K562 (cell line): ENCODE measurements around the gene SLC4A2. TPM values are rescaled to one million over a fixed set of nuclear protein-coding genes. Genes with fewer than 3 reads are reported as not detected.

Experiments
- CEBPG ChIP-seq, 3 experiments: fragments of 200-800 bp in 1 of 3; sonication (Bioruptor generic) in 1 of 3; sonication (generic) in 1 of 3; formaldehyde crosslinking in 1 of 3; IDR thresholded peaks in 2 of 3; conservative IDR thresholded peaks in 1 of 3; 2 replicates each; pipeline versions ENCODE4 v1.6.1 to v1.8.0; 2016 to 2022; ENCODE audit warnings: missing compliant biosample characterization in 2 of 3, missing genetic modification characterization in 2 of 3, mild to moderate bottlenecking in 1 of 3, missing genetic modification reagents in 1 of 3
- CHD4 ChIP-seq: fragments of 200-600 bp; sonication (generic); IDR thresholded peaks from 3 replicates; pipeline ENCODE4 v1.6.1; 2012; ENCODE audit warnings: low read depth, mild to moderate bottlenecking, mixed read lengths, low read length, inconsistent platforms; ENCODE audit not compliant: insufficient read depth, insufficient replicate concordance, poor library complexity, severe bottlenecking
- HNRNPUL1 ChIP-seq: fragments of 200-400 bp; formaldehyde crosslinking; IDR thresholded peaks from 2 replicates; pipeline ENCODE4 v1.6.1; 2017; ENCODE audit warnings: low read length
- NFATC3 ChIP-seq: fragments of 450-650 bp; IDR thresholded peaks from 2 replicates; pipeline ENCODE4 v1.6.1; 2017; ENCODE audit warnings: mild to moderate bottlenecking
- NFE2 ChIP-seq: IDR thresholded peaks from 2 replicates; pipeline ENCODE4 v1.6.1; 2014; ENCODE audit warnings: antibody characterized with exemption, low read depth
- PCBP2 ChIP-seq: fragments of 200-400 bp; formaldehyde crosslinking; IDR thresholded peaks from 2 replicates; pipeline ENCODE4 v1.6.1; 2018; ENCODE audit warnings: low read length, low read depth, mild to moderate bottlenecking, moderate library complexity; ENCODE audit not compliant: poor library complexity, severe bottlenecking
- PPARD ChIP-seq: fragments of 250-450 bp; sonication (Bioruptor Pico); IDR thresholded peaks from 2 replicates; pipeline ENCODE4 v1.8.0; 2022; ENCODE audit warnings: inconsistent platforms, mild to moderate bottlenecking, moderate library complexity
- SMAD1 ChIP-seq: fragments of 150-350 bp; IDR thresholded peaks from 2 replicates; pipeline ENCODE4 v1.6.1; 2014; ENCODE audit warnings: low read length, low read depth; ENCODE audit not compliant: partially characterized antibody
- THRAP3 ChIP-seq: fragments of 450-650 bp; IDR thresholded peaks from 2 replicates; pipeline ENCODE4 v1.6.1; 2016; ENCODE audit warnings: mild to moderate bottlenecking, inconsistent platforms, borderline replicate concordance
- TOE1 ChIP-seq, 2 experiments: fragments of 450-650 bp in 1 of 2; sonication (generic) in 1 of 2; formaldehyde crosslinking in 1 of 2; IDR thresholded peaks; 2 replicates each; pipeline versions ENCODE4 v1.7.1 to v1.8.0; 2016 to 2022; ENCODE audit warnings: borderline replicate concordance in 2 of 2, mild to moderate bottlenecking in 2 of 2, antibody characterized with exemption in 1 of 2, inconsistent platforms in 1 of 2, low read depth in 1 of 2, missing genetic modification reagents in 1 of 2, moderate library complexity in 1 of 2
- WHSC1 ChIP-seq: IDR thresholded peaks from one replicate; pipeline ENCODE4 v1.6.1; 2012; ENCODE audit warnings: low read length, control low read depth, inconsistent platforms
- ZKSCAN1 ChIP-seq: fragments of 150-350 bp; IDR thresholded peaks from 2 replicates; pipeline ENCODE4 v1.6.1; 2016; ENCODE audit warnings: low read depth, low read length
- ZKSCAN3 ChIP-seq: fragments of 250-450 bp; sonication (Bioruptor Pico); IDR thresholded peaks from 2 replicates; pipeline ENCODE4 v1.4.0; 2020
- ZNF717 ChIP-seq: fragments of 250-450 bp; sonication (Bioruptor Pico); IDR thresholded peaks from 2 replicates; pipeline ENCODE4 v1.5.0; 2021
- ZNF830 ChIP-seq: fragments of 250-450 bp; sonication (Bioruptor Pico); IDR thresholded peaks from 2 replicates; pipeline ENCODE4 v1.5.0; 2021; ENCODE audit warnings: mild to moderate bottlenecking
- polyA plus RNA-seq, 8 experiments: library from polyadenylated mRNA; depleted of rRNA in 4 of 8; stranded (reverse) in 5 of 8; unstranded in 3 of 8; fragments of >200 nt; fragmentation: Nextera tagmentation in 2 of 8; fragmentation: Illumina TruSeq in 1 of 8; extraction: Ambion mirVana in 2 of 8; extraction: Trizol in 1 of 8; gene quantifications; 2 replicates each; pipeline versions ENCODE4 v1.2.1 to v1.2.3, GENCODE V29; 2011 to 2014; ENCODE audit warnings: inconsistent platforms in 1 of 8, missing spikeins in 1 of 8
- total RNA-seq, 7 experiments: library from RNA; depleted of rRNA in 6 of 7; stranded (reverse); fragments of >200 nt in 6 of 7; fragmentation: Illumina TruSeq in 2 of 7; extraction: Trizol in 2 of 7; gene quantifications; 2 replicates each; pipeline versions ENCODE4 v1.2.1 to v1.2.3, GENCODE V29; 2011 to 2021; ENCODE audit warnings: low replicate concordance in 1 of 7
- TF ChIP-seq, protein P1 (sequence below): fragments of 450-650 bp; IDR thresholded peaks from 2 replicates; pipeline ENCODE4 v1.6.1; 2017; ENCODE audit warnings: antibody characterized with exemption, mild to moderate bottlenecking
- TF ChIP-seq, protein P2 (sequence below): fragments of 450-650 bp; IDR thresholded peaks from 2 replicates; pipeline ENCODE4 v1.7.1; 2018; ENCODE audit warnings: mild to moderate bottlenecking, low read depth; ENCODE audit not compliant: partially characterized antibody
- TF ChIP-seq, protein P3 (sequence below): IDR thresholded peaks from 2 replicates; pipeline ENCODE4 v1.6.1; 2014; ENCODE audit warnings: antibody characterized with exemption

The SLC4A2 gene
- total and polyA plus RNA-seq, 9 of the 15 experiments (the other 6 are each of a cell fraction or from before 2014, with no cell fraction given), result 11.4 to 375 (median 130) TPM

DNA sequence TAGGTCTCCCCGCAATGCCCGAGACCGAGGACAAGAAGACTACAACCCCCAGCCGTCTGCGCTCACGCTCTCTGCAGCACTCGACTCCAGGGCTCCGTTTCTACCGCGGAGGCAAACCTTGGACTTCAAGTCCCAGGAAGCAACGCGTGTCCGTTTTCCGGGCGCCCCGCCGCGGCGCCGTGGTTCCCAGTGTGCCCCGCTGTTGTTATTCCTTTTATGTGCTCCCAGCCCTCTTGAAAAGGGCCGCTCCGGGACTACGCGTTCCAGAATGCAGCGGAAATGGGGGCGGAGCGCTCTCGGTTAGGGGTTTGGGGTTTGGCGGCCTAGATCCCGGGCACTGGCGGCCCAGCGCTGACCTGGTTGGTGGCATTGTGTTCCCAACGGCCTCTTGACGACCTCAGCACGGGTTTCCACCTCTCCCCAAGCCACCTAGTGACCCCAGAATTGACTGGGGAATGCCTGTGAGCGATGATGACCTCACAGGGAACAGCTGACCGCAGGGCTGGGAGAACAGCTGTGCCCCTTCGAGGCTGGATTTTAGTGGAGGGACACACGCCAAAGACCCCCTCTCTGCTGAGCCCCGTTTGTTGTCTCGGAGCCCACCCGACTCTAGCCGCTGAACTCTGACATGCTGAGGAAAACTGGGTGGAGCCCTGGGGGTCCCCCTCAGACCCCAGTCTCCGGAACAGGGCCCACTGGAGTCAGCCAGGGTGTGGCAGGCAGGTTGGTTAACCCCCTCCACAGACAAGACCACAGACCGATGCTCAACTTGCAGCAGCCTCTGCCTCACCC is 1.2 kb upstream of the SLC4A2 start (continued):
- TF ChIP-seq, protein P1, sequence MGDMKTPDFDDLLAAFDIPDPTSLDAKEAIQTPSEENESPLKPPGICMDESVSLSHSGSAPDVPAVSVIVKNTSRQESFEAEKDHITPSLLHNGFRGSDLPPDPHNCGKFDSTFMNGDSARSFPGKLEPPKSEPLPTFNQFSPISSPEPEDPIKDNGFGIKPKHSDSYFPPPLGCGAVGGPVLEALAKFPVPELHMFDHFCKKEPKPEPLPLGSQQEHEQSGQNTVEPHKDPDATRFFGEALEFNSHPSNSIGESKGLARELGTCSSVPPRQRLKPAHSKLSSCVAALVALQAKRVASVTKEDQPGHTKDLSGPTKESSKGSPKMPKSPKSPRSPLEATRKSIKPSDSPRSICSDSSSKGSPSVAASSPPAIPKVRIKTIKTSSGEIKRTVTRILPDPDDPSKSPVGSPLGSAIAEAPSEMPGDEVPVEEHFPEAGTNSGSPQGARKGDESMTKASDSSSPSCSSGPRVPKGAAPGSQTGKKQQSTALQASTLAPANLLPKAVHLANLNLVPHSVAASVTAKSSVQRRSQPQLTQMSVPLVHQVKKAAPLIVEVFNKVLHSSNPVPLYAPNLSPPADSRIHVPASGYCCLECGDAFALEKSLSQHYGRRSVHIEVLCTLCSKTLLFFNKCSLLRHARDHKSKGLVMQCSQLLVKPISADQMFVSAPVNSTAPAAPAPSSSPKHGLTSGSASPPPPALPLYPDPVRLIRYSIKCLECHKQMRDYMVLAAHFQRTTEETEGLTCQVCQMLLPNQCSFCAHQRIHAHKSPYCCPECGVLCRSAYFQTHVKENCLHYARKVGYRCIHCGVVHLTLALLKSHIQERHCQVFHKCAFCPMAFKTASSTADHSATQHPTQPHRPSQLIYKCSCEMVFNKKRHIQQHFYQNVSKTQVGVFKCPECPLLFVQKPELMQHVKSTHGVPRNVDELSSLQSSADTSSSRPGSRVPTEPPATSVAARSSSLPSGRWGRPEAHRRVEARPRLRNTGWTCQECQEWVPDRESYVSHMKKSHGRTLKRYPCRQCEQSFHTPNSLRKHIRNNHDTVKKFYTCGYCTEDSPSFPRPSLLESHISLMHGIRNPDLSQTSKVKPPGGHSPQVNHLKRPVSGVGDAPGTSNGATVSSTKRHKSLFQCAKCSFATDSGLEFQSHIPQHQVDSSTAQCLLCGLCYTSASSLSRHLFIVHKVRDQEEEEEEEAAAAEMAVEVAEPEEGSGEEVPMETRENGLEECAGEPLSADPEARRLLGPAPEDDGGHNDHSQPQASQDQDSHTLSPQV, result no peak
- TF ChIP-seq, protein P2, sequence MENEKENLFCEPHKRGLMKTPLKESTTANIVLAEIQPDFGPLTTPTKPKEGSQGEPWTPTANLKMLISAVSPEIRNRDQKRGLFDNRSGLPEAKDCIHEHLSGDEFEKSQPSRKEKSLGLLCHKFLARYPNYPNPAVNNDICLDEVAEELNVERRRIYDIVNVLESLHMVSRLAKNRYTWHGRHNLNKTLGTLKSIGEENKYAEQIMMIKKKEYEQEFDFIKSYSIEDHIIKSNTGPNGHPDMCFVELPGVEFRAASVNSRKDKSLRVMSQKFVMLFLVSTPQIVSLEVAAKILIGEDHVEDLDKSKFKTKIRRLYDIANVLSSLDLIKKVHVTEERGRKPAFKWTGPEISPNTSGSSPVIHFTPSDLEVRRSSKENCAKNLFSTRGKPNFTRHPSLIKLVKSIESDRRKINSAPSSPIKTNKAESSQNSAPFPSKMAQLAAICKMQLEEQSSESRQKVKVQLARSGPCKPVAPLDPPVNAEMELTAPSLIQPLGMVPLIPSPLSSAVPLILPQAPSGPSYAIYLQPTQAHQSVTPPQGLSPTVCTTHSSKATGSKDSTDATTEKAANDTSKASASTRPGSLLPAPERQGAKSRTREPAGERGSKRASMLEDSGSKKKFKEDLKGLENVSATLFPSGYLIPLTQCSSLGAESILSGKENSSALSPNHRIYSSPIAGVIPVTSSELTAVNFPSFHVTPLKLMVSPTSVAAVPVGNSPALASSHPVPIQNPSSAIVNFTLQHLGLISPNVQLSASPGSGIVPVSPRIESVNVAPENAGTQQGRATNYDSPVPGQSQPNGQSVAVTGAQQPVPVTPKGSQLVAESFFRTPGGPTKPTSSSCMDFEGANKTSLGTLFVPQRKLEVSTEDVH, result peak; percentile 21
- no peak for TF ChIP-seq HNRNPUL1
- TF ChIP-seq NFATC3, result no peak
- TF ChIP-seq, protein P3, sequence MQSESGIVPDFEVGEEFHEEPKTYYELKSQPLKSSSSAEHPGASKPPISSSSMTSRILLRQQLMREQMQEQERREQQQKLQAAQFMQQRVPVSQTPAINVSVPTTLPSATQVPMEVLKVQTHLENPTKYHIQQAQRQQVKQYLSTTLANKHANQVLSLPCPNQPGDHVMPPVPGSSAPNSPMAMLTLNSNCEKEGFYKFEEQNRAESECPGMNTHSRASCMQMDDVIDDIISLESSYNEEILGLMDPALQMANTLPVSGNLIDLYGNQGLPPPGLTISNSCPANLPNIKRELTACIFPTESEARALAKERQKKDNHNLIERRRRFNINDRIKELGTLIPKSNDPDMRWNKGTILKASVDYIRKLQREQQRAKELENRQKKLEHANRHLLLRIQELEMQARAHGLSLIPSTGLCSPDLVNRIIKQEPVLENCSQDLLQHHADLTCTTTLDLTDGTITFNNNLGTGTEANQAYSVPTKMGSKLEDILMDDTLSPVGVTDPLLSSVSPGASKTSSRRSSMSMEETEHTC, result peak; percentile 51
- TF ChIP-seq SMAD1, result peak; percentile 20
- TF ChIP-seq ZKSCAN3 (CRISPR knock-in tag), result no peak
- TF ChIP-seq CHD4, result no peak
- TF ChIP-seq THRAP3, result no peak
- TF ChIP-seq PPARD (CRISPR knock-in tag), result no peak
- TF ChIP-seq NFE2, result no peak
- peak; percentile 57 for TF ChIP-seq ZKSCAN1
- peak; percentile 56; the same call in 1 of the 2 replicates for TF ChIP-seq TOE1 (IDR thresholded peaks at IDR 0.05; ENCODE audit: borderline replicate concordance)
- no peak for TF ChIP-seq TOE1 (CRISPR knock-in tag; IDR thresholded peaks at IDR 0.05; ENCODE audit: borderline replicate concordance, low read depth)
- TF ChIP-seq CEBPG (CRISPR knock-in tag; IDR thresholded peaks at IDR 0.05), result no peak
- TF ChIP-seq CEBPG (tag; conservative IDR thresholded peaks at IDR 0.05 in 1 of 2, IDR thresholded peaks at IDR 0.05 in 1 of 2), result no peak
- no peak for TF ChIP-seq PCBP2
- TF ChIP-seq ZNF717, result no peak
- TF ChIP-seq WHSC1, result no peak
- peak; percentile 61; the same call in 1 of the 2 replicates for TF ChIP-seq ZNF830 (CRISPR knock-in tag)
